Measurements from ENCODE around the gene LZTS2.

DNA sequence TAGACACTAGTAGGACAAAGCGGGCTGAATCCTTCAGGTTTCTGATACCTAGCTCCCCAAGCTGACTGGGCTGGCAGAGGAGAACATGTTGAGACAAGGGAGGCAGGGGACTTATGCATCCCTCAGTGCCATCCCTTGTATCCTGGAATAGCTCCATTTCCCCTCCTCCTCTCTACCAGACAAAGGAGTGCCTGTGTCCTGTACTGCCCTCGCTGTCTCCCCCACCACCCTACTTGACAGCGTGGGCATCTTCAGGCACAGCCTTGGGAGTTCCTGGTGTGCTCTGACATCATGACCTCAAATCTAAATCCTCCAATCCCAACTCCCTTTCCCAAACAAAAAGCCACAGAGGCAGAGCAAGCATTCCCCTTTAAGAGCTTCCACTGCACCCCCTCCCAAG, 40.5 kb downstream of the LZTS2 start:
- TF ChIP-seq CTCF (IDR thresholded peaks at IDR 0.05) = no peak
- no peak for TF ChIP-seq POLR2A (IDR thresholded peaks at IDR 0.05)
